ENCODE data around the gene TBX18. TPM values are rescaled to one million over a fixed set of nuclear protein-coding genes. Genes with fewer than 3 reads are reported as not detected.
A peak's percentile ranks its signal among the peaks of the same experiment; 100 is the strongest.

TBX18 gene
- total and polyA plus RNA-seq, 2 donors from 2014 or later: 4.1 TPM; not detected in 1

DNA sequence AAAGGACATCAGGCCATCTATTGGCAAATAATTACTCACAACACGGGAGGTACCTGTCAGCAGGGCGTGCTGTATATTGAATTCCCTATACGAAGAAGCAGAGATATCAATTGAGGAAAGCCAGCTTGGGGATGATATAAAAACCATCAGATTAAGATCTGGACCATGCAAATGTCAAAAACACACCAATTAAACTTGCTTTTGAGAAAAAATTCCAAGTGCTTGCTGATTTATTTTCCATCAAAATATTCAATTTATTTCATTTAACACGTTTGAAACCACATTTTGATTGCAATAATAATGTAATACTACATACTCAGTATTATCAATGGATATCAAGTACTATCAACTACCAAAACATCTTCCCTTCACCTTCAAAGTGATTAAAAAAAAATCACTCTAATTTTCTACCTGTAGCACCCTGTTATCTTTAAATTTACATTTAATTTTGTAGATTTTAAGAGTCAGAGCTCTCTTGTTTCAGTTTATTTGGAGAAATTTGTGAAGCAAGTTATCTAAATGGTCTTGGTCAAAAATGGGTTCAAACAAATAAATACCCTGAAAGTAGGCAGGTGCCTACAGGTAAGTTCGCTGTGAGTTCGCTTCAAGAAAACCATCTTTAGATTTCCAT is 6.8 kb upstream of the TBX18 start:
- no peaks in the 10 kb centered on the region for H3K4me1 ChIP-seq (ENCODE audit: control insufficient read depth in 2 of 3, insufficient read depth in 2 of 3, low read depth in 1 of 3, low read length in 3 of 3)
- no peak overlapping the region for H3K9ac ChIP-seq (ENCODE audit: low read length in 3 of 3)
- H3K27me3 ChIP-seq (ENCODE audit: control insufficient read depth, insufficient read depth, low read length): peaks cover 78% of the 10 kb centered on the region
- intact Hi-C loops (cut with DNase I): no loop called here
- no peak overlapping the region for H3K27ac ChIP-seq (ENCODE audit: low read depth in 2 of 2, low read length in 2 of 2)
- peak in 1 of 5 donors; percentile 19 for DNase-seq
- no peaks in the 10 kb centered on the region for H3K36me3 ChIP-seq (ENCODE audit: control insufficient read depth in 2 of 3, insufficient read depth in 3 of 3, low read length in 3 of 3)
- TF ChIP-seq, protein P1, sequence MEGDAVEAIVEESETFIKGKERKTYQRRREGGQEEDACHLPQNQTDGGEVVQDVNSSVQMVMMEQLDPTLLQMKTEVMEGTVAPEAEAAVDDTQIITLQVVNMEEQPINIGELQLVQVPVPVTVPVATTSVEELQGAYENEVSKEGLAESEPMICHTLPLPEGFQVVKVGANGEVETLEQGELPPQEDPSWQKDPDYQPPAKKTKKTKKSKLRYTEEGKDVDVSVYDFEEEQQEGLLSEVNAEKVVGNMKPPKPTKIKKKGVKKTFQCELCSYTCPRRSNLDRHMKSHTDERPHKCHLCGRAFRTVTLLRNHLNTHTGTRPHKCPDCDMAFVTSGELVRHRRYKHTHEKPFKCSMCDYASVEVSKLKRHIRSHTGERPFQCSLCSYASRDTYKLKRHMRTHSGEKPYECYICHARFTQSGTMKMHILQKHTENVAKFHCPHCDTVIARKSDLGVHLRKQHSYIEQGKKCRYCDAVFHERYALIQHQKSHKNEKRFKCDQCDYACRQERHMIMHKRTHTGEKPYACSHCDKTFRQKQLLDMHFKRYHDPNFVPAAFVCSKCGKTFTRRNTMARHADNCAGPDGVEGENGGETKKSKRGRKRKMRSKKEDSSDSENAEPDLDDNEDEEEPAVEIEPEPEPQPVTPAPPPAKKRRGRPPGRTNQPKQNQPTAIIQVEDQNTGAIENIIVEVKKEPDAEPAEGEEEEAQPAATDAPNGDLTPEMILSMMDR (IDR thresholded peaks at IDR 0.05; ENCODE audit: borderline replicate concordance, extremely low read depth, insufficient read depth): no peak
- H3K4me3 ChIP-seq (ENCODE audit: low read length in 3 of 3): no peak overlapping the region
- no peak for FAIRE-seq
- peaks cover 0 to 3% (median 0%) of the 10 kb centered on the region in 3 donors for H3K9me3 ChIP-seq (ENCODE audit: control insufficient read depth in 2 of 3, insufficient read depth in 1 of 3, low read length in 3 of 3)

DNA sequence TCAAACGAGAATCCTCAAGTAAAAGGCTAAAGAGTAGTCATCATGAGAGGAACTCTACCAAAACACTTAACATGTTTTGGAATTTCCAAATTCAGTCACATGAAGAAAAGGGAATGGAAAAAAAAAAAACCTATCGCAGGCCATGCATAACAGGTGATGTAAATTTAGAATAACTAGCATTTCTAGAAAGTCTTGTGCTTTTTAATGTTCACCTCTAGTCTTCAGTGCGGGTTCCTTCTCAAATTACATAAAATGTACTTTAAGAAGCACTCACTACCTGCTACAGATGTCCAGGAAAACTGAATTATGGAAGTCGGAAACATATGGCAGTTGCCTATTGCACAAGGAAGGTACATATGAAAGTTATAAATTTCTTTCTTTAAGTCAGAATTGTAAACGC is 6.1 kb upstream of the TBX18 start:
- no peaks in the 10 kb centered on the region for H3K4me1 ChIP-seq (ENCODE audit: control insufficient read depth in 2 of 3, insufficient read depth in 2 of 3, low read depth in 1 of 3, low read length in 3 of 3)
- no peak overlapping the region for H3K27ac ChIP-seq (ENCODE audit: low read depth in 2 of 2, low read length in 2 of 2)
- intact Hi-C loops (cut with DNase I): no loop called here
- FAIRE-seq: no peak
- no peaks in the 10 kb centered on the region for H3K36me3 ChIP-seq (ENCODE audit: control insufficient read depth in 2 of 3, insufficient read depth in 3 of 3, low read length in 3 of 3)
- H3K4me3 ChIP-seq (ENCODE audit: low read length in 3 of 3): no peak overlapping the region
- no peak for DNase-seq
- H3K9me3 ChIP-seq (ENCODE audit: control insufficient read depth in 2 of 3, insufficient read depth in 1 of 3, low read length in 3 of 3): peaks cover 0 to 3% (median 0%) of the 10 kb centered on the region in 3 donors
- peaks cover 80% of the 10 kb centered on the region for H3K27me3 ChIP-seq (ENCODE audit: control insufficient read depth, insufficient read depth, low read length)
- H3K9ac ChIP-seq (ENCODE audit: low read length in 3 of 3): no peak overlapping the region
- TF ChIP-seq, protein P1 (IDR thresholded peaks at IDR 0.05; ENCODE audit: borderline replicate concordance, extremely low read depth, insufficient read depth): no peak

DNA sequence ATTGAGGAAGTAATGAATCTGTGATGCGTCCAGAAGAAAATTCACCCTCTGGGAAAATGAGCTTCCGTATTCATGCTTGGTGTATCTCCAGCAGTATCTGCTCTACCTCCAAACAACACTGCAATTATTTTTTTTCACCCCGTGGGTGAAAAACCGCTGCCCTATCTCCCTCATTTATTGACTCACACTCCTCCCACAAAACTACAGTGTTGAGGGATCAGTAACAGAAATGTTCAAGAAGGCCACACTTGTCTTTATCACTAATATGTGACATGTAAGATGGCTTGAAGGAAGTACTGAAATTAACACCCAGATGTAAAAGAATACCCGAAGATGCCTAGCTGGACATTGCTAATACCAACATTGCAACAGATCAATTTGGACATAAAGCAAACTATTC is 4.9 kb upstream of the TBX18 start:
- intact Hi-C loops (cut with DNase I): no loop called here

More for the DNA sequence above, 4.9 kb upstream of the TBX18 start:
- no peak overlapping the region for H3K27ac ChIP-seq (ENCODE audit: low read depth in 2 of 2, low read length in 2 of 2)
- peaks cover 0 to 2% (median 0%) of the 10 kb centered on the region in 3 donors for H3K4me1 ChIP-seq (ENCODE audit: control insufficient read depth in 2 of 3, insufficient read depth in 2 of 3, low read depth in 1 of 3, low read length in 3 of 3)
- H3K9me3 ChIP-seq (ENCODE audit: control insufficient read depth in 2 of 3, insufficient read depth in 1 of 3, low read length in 3 of 3): peaks cover 0 to 3% (median 0%) of the 10 kb centered on the region in 3 donors
- FAIRE-seq: no peak
- TF ChIP-seq, protein P1 (IDR thresholded peaks at IDR 0.05; ENCODE audit: borderline replicate concordance, extremely low read depth, insufficient read depth): no peak
- H3K9ac ChIP-seq (ENCODE audit: low read length in 3 of 3): no peak overlapping the region
- DNase-seq: peak in 1 of 5 donors; percentile 32
- no peaks in the 10 kb centered on the region for H3K36me3 ChIP-seq (ENCODE audit: control insufficient read depth in 2 of 3, insufficient read depth in 3 of 3, low read length in 3 of 3)
- peaks cover 83% of the 10 kb centered on the region for H3K27me3 ChIP-seq (ENCODE audit: control insufficient read depth, insufficient read depth, low read length)
- H3K4me3 ChIP-seq (ENCODE audit: low read length in 3 of 3): no peak overlapping the region
